HG02970 (cell line): ENCODE results near the gene HDAC9.

ENCODE experiments used
- ATAC-seq: cut with Tn5 transposase; IDR thresholded peaks from one replicate; pipeline ENCODE4 v1.9.1; 2021; ENCODE audit warnings: mild to moderate bottlenecking, moderate library complexity, moderate number of reproducible peaks; ENCODE audit not compliant: unreplicated experiment, low FRiP score

Gene HDAC9

GRCh38 chr7:18821554-18821953 is 326.0 kb downstream of the HDAC9 start:
- ATAC-seq, result no peak

- ATAC-seq, result no peak
These were observed 328.6 kb downstream of the HDAC9 start for GRCh38 chr7:18824157-18824556.

GRCh38 chr7:18828260-18828993 is 332.9 kb downstream of the HDAC9 start:
- ATAC-seq, result no peak

- ATAC-seq, result no peak
These were observed 333.7 kb downstream of the HDAC9 start for GRCh38 chr7:18828994-18829857.

GRCh38 chr7:18829858-18830285 is 334.3 kb downstream of the HDAC9 start:
- ATAC-seq, result no peak

- ATAC-seq, result no peak
These were observed 335.9 kb downstream of the HDAC9 start for GRCh38 chr7:18831419-18831818.

GRCh38 chr7:18831943-18832342 is 336.4 kb downstream of the HDAC9 start:
- no peak for ATAC-seq

GRCh38 chr7:18834577-18834976 is 339.0 kb downstream of the HDAC9 start:
- no peak for ATAC-seq

- no peak for ATAC-seq
These were observed 339.6 kb downstream of the HDAC9 start for GRCh38 chr7:18835001-18835690.

GRCh38 chr7:18843979-18844378 is 348.4 kb downstream of the HDAC9 start:
- ATAC-seq, result no peak

GRCh38 chr7:18844735-18845134 is 349.2 kb downstream of the HDAC9 start:
- ATAC-seq, result no peak

- no peak for ATAC-seq
These were observed 350.2 kb downstream of the HDAC9 start for GRCh38 chr7:18845700-18846099.

- ATAC-seq, result no peak
These were observed 351.2 kb downstream of the HDAC9 start for GRCh38 chr7:18846765-18847215.

GRCh38 chr7:18849130-18849529 is 353.6 kb downstream of the HDAC9 start:
- no peak for ATAC-seq

GRCh38 chr7:18855796-18856195 is 360.2 kb downstream of the HDAC9 start:
- no peak for ATAC-seq

GRCh38 chr7:18858232-18858631 is 362.7 kb downstream of the HDAC9 start:
- no peak for ATAC-seq

- no peak for ATAC-seq
These were observed 363.8 kb downstream of the HDAC9 start for GRCh38 chr7:18859318-18859717.

- ATAC-seq, result no peak
These were observed 364.7 kb downstream of the HDAC9 start for GRCh38 chr7:18860221-18860620.

GRCh38 chr7:18861514-18862118 is 366.1 kb downstream of the HDAC9 start:
- ATAC-seq, result no peak

- ATAC-seq, result no peak
These were observed 369.4 kb downstream of the HDAC9 start for GRCh38 chr7:18864967-18865366.
